Stimulated activated CD4-positive, alpha-beta T cell treated with anti-CD3 and anti-CD28 coated beads, Interleukin-12 subunit alpha, Interleukin-12 subunit beta, amount 100 ng/mL, for 48 hours (primary cell): Measurements from ENCODE around the gene TIMM44.
A peak's percentile ranks its signal among the peaks of the same experiment; 100 is the strongest.

ENCODE experiments used
- DNase-seq, 3 donors: peaks; one replicate each; pipeline ENCODE4 v3.0.0-alpha.2; 2020; ENCODE audit warnings: low read depth in 2 of 3, low spot score in 1 of 3

The TIMM44 gene

GRCh38 chr19:7943444-7944176 is at the start of gene TIMM44:
Gene TIMM44, minus strand, starts transcription at chr19:7943666. Its CDS starts 15 bp downstream, at chr19:7943651.
- DNase-seq = peak; percentile 98 to 99 (median 98)

DNA sequence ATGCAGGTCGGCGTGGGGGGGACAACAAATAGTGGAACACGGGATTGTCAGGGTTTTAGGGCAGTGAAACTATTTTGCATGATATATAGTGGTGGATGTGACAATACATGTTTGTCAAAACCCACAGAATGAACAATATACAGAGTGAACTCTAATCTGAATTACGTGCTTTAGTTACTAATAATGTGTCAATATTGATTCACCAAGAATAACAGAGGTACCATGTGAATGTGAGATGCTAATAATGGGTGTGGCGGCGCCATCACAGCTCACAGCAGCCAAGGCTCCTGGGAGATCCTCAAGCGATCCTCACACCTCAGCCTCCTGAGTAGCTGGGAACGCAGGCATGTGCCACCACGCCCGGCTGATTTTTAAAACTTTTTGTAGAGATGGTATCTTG is 49.1 kb upstream of the TIMM44 start:
- no peak for DNase-seq

DNA sequence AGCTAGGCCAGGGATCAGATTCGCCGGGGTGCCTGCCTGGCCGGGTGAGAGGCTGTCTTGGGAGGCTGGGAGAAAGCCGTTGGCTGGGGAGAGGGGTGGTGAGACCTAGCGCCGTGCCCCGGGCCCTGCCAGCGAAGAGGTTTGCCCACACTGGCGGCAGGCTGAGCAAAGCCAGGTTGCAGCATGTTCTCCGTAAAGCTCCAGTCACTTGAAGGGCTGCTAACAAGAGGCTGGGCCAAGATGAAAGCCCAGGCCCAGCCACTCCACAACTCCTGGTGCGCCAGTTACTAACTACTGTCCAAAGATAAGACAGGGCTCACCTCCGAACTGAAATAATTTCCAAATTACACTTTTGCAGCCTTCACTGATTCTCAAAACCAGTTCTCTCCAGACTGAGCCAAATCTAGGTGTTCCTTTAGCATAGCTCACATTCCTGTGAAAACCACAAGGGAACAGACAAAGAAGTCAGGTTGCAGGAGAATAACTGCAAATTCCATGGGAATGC is 45.7 kb upstream of the TIMM44 start:
- no peak for DNase-seq

GRCh38 chr19:7988307-7988706 is 44.8 kb upstream of the TIMM44 start:
- no peak for DNase-seq

- no peak for DNase-seq
Measured at GRCh38 chr19:7987114-7987768, 43.8 kb upstream of the TIMM44 start.

- no peak for DNase-seq
Measured at GRCh38 chr19:7986321-7987113, 43.1 kb upstream of the TIMM44 start.

DNA sequence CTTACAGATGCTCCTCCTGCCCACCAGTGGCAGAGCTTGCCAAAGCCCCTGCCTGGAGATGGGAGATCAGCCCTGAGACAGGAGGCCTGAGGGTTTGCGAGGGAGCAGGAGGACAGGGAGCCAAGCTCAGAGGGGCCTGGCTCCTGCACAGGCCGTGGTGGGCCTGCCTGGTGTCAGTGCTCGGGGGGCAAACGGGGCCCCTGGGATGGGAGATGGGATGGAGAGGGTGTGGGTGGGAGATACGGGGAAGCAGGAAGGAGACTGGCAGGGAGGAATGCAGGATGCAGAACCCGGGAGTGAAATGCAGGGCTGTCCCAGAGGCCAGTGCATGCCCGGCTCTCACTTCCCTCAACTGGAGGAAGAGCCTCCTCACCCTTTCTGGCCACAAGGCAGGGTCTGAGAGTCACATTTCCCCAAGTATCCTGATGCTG is 42.0 kb upstream of the TIMM44 start:
- DNase-seq = no peak

- no peak for DNase-seq
Measured at GRCh38 chr19:7983995-7984837, 40.8 kb upstream of the TIMM44 start.

DNA sequence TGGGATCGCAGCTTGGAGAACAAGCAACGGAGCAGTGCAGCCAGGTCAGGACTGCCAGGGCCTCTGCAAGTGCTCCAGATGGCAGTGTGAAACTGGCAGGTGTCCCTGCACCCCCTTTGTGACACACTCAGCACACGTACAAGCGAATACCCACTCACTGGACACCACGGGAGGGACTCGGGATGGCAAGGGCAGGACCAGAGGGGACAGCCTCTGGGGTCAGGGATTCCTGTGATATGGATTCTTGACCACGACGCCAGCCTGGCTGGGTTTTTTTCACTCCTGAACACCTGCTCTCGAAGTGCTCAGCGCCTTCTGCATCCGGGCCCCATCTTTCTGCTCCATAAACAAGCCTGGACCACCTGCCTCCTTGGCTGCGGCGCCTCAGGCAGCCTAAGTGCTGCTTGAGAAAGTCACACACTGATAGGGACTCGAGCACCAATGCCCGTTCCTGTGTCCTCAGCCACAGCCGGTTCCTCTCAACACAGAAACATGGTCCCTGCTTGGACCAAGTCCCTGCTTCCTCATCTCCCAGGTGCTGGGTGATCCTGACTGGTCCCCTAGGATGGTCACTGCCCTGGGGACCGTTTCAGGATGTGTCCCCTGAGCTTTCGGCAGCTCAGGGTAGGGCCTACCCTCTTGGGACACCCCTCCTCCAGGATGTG is 40.0 kb upstream of the TIMM44 start:
- no peak for DNase-seq

DNA sequence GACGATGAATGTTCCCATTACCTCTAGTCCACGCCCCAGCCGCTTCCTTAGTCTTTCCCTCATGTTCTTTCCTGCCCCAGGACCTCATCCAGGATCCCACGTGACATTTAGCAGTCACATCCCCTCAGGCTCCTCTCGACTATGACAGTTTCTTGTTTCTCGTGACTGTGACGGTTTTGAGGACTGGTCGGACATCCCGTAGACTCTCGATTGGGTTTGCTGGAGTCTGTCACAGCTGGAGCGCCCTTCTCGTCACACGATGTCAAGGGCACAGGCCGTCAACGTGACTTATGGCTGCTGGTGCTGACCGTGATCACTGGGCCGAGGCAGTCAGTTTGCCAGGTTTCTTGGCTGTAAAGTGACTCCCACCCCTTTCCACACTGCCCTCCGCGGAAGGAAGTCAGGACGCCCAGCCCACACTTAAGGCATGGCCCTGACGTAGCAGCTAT is 39.2 kb upstream of the TIMM44 start:
- no peak for DNase-seq

GRCh38 chr19:7982103-7982502 is 38.6 kb upstream of the TIMM44 start:
- no peak for DNase-seq

DNA sequence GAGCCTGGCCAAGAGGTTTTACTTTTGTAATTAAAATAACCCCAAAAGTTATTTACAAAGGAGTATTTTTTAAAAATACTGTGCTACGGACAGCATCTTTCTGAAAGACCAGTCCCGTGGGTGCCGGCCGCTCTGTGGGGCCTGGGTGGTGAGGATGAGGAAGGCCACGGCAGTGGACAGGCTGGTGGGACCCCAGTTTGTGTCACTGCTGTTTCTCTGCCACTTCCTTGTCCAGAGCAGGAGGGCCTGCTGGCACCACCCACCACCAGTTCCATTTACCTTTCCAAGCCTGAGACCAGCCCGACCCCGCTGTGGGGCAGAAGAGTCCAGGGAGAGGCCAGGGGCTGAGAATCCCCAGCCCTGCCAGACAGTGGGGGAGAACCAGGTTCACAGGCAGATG is 38.2 kb upstream of the TIMM44 start:
- DNase-seq = no peak

GRCh38 chr19:7981199-7981598 is 37.7 kb upstream of the TIMM44 start:
- no peak for DNase-seq

- no peak for DNase-seq
Measured at GRCh38 chr19:7980635-7981121, 37.2 kb upstream of the TIMM44 start.

GRCh38 chr19:7980168-7980567 is 36.7 kb upstream of the TIMM44 start:
- DNase-seq = no peak

DNA sequence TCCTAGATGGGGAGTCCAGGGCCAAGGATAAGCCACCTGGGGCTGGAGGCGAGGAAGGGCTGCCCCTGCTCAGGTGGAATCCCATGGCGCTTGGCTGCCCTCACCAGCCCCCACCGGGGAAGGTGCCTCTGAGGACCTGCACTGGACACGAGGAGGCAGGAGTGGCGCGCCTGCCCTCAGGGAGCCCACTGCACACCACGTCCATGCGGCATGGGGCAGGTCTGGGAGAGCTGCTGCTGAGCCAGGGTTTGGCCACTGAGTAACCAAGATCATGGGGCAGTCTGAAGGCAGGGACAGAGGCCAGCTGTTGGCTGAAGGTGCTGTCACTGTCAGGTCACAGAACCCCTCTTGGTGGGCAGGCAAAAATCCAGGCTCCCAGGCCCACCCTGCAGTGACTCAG is 36.1 kb upstream of the TIMM44 start:
- no peak for DNase-seq

- DNase-seq = no peak
Measured at GRCh38 chr19:7979011-7979410, 35.5 kb upstream of the TIMM44 start.

DNA sequence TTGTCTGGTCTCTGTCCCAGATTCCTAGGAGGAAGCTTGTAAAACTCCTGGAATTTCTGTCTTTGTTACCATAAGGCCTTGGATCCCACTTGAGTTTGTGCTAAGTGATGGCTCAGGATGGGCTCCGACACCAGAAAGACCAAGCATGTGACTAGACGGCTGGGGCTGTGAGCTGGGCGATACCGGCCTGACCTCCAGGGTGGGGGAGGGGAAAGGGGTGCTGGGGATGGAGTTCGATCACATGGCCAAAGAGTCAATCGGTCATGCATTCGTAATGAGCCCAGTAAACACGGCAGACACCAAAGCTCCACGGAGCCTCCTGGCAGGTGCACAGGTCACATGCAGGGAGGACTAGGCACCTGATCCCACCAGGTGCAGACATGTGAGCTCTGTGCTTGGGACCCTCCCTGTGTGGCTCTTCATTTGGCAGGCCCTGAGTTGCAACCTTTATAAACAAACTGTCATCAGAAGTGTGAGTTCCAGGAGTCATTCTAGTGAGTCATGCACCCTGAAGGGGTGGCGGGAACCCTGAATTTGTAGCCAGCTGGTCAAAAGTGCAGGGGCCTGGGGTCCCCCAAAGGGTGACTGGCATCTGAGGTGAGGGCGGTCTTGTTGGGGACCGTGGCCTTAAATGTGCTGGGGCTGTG is 34.8 kb upstream of the TIMM44 start:
- no peak for DNase-seq

GRCh38 chr19:7977723-7978040 is 34.2 kb upstream of the TIMM44 start:
- no peak for DNase-seq
